Esophagus (tissue), 2 donors: ENCODE data around the gene TP53BP2. TPM values are rescaled to one million over a fixed set of nuclear protein-coding genes. Genes with fewer than 3 reads are reported as not detected.
"Not testable (repeated sequence)": the region's sequence is repeated elsewhere in the genome, so short reads cannot be mapped to it uniquely, and the experiment has no call there.

Experiments used
- H3K27ac ChIP-seq, 2 donors: one replicate each; pipeline ENCODE4 v1.5.1; 2013; ENCODE audit warnings: low read depth in 2 of 2, mild to moderate bottlenecking in 2 of 2, inconsistent platforms in 1 of 2, low read length in 1 of 2, moderate library complexity in 1 of 2
- H3K27me3 ChIP-seq, 2 donors: one replicate each; pipeline ENCODE4 v1.6.1; 2013; ENCODE audit warnings: low read length in 2 of 2, control low read depth in 1 of 2, mild to moderate bottlenecking in 1 of 2; ENCODE audit not compliant: insufficient read depth in 2 of 2, control insufficient read depth in 1 of 2
- H3K36me3 ChIP-seq, 2 donors: one replicate each; pipeline ENCODE4 v1.6.1; 2013; ENCODE audit warnings: low read length in 1 of 2; ENCODE audit not compliant: control insufficient read depth in 2 of 2, insufficient read depth in 2 of 2
- H3K4me1 ChIP-seq, 2 donors: one replicate each; pipeline ENCODE4 v1.6.1; 2013; ENCODE audit warnings: low read length in 1 of 2; ENCODE audit not compliant: control insufficient read depth in 2 of 2, insufficient read depth in 2 of 2
- H3K4me3 ChIP-seq, 2 donors: one replicate each; pipeline ENCODE4 v1.5.1; 2013; ENCODE audit warnings: low read length in 2 of 2, mild to moderate bottlenecking in 2 of 2, low read depth in 1 of 2, moderate library complexity in 1 of 2
- H3K9me3 ChIP-seq, 2 donors: one replicate each; pipeline ENCODE4 v1.6.1; 2013; ENCODE audit warnings: mild to moderate bottlenecking in 2 of 2, low read depth in 1 of 2, low read length in 1 of 2, moderate library complexity in 1 of 2; ENCODE audit not compliant: control insufficient read depth in 2 of 2, insufficient read depth in 1 of 2
- WGBS, 2 donors: extraction: QIAGEN DNeasy Blood & Tissue Kit; methylation state at CpG; one replicate each; pipeline ENCODE4 v1.1.7; 2013; 5-methylcytosine and 5-hydroxymethylcytosine counted together
- polyA plus RNA-seq, 2 donors: library from polyadenylated mRNA; stranded (reverse); fragments of 200-250 nt; gene quantifications; one replicate each; pipeline ENCODE4 v1.2.3, GENCODE V29; 2013
- donor health status: healthy with polysubstance abuse.
- donor health status: Bipolar disorder and iron deficiency.

TP53BP2 gene, protein sequence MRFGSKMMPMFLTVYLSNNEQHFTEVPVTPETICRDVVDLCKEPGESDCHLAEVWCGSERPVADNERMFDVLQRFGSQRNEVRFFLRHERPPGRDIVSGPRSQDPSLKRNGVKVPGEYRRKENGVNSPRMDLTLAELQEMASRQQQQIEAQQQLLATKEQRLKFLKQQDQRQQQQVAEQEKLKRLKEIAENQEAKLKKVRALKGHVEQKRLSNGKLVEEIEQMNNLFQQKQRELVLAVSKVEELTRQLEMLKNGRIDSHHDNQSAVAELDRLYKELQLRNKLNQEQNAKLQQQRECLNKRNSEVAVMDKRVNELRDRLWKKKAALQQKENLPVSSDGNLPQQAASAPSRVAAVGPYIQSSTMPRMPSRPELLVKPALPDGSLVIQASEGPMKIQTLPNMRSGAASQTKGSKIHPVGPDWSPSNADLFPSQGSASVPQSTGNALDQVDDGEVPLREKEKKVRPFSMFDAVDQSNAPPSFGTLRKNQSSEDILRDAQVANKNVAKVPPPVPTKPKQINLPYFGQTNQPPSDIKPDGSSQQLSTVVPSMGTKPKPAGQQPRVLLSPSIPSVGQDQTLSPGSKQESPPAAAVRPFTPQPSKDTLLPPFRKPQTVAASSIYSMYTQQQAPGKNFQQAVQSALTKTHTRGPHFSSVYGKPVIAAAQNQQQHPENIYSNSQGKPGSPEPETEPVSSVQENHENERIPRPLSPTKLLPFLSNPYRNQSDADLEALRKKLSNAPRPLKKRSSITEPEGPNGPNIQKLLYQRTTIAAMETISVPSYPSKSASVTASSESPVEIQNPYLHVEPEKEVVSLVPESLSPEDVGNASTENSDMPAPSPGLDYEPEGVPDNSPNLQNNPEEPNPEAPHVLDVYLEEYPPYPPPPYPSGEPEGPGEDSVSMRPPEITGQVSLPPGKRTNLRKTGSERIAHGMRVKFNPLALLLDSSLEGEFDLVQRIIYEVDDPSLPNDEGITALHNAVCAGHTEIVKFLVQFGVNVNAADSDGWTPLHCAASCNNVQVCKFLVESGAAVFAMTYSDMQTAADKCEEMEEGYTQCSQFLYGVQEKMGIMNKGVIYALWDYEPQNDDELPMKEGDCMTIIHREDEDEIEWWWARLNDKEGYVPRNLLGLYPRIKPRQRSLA
- 10 to 100 TPM; 12.6 to 18.7 TPM for polyA plus RNA-seq

DNA sequence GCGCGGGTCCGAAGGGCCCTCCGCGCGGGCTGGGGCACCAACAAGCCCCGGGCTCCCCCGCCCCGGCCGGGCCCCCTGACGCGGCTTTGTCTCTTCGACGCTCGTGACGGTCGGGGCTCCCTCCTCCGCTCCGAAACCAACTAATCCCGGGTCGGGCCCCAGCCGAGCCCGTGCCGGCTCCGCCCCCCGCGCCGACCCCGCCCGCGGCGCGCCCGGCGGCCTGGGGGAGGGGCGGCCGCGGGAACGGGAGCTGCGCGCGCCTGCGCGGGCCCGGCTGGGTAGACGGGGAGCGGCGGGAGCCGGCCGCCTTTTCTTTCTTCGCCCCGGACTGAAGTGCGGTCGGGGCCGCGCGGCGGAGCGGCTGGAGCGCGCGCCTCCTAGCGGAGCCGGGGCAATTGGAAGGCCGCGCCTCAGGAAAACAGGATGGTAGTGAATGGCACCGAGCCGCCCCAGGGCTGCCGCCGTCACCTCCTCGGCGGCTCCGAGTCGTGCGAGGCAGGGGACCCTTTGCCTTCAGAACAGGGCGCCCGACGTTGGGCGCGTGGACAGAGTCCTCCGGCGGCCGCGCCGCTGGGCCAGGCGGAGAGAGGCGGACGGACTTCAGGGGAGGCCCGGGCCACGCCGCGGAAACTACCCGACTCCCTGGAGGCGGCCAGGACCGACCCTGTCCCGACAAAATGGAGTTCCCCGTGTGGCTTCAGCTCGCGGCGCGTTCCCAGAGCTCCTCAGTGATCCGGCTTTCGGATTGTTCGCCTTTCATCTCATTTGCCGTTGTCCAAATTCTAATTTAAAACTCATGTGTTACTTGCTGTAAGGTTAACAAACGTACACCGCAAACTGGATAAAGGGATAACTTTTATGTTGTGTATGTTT is at the start of gene TP53BP2:
Gene TP53BP2 (minus strand): TSS at position 138 of the 873 bp plus-strand sequence. CDS start 267 bp downstream, outside the sequence.
- H3K27me3 ChIP-seq: no peaks in the 10 kb centered on the region
- peak within 1 kb of the TSS; percentile 99 for H3K27ac ChIP-seq
- no peaks in the 10 kb centered on the region for H3K36me3 ChIP-seq
- WGBS, 2 donors: 0% methylated on average over 74 to 107 of the region's 107 CpGs
- H3K9me3 ChIP-seq: no peaks in the 10 kb centered on the region
- no peaks in the 10 kb centered on the region for H3K4me1 ChIP-seq
- H3K4me3 ChIP-seq: peak within 1 kb of the TSS; percentile 84 to 92

DNA sequence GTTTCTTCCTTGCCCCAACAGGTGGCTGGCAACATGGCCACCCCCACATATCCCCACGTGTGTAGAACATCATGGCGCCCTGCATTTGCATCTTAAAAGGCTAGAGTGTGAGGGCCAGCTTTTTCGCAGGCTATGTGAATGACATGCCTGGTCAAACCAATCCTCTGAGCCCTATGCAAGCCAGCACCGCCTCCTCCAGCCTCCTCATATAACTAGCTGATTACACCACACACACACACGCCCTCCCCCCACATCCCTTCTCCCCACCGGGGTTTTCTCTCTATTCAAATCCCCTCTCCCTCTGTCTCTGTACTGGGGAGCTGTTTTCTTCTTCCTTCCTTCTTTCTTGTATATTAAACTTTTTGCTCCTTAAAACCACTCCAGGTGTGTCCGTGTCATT is 44.7 kb upstream of the TP53BP2 start:
- not testable (repeated sequence) for H3K4me3 ChIP-seq, H3K4me1 ChIP-seq
- 68 to 71% methylated on average over 4 to 6 of the region's 7 CpGs for WGBS, 2 donors

GRCh38 chr1:223889319-223889718 is 43.6 kb upstream of the TP53BP2 start:
- H3K27ac ChIP-seq, H3K27me3 ChIP-seq, H3K36me3 ChIP-seq, H3K4me1 ChIP-seq, H3K4me3 ChIP-seq, H3K9me3 ChIP-seq: not testable (repeated sequence)
- 90% methylated on average over 4 of the region's 4 CpGs for WGBS, 2 donors

More for the DNA sequence above, 44.7 kb upstream of the TP53BP2 start:
- H3K27me3 ChIP-seq, H3K36me3 ChIP-seq, H3K27ac ChIP-seq, H3K9me3 ChIP-seq: not testable (repeated sequence)

- WGBS, 2 donors: 42 to 49% methylated on average over 12 of the region's 12 CpGs
- no peaks in the 10 kb centered on the region for H3K9me3 ChIP-seq
- H3K36me3 ChIP-seq: no peaks in the 10 kb centered on the region
Measured at GRCh38 chr1:223887747-223888418, 42.1 kb upstream of the TP53BP2 start.

DNA sequence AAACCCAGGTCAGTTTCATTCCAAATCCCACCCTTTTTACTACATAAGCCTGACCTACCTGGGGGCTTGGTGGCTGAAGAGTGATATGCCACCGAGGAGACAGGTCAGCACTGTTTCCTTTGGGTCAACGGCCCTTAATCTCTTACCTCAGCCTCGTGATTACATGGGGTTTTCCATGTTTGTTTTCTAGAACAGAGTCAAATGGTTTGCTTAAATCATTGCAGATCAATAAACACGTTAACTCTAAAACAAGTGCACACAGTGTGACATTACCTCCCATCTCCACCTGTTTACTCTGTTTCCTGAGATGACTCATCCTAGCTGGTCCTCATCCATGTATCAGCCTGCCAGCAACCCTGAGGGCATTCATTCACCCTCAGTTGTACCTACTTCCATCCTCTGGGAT is 40.8 kb upstream of the TP53BP2 start:
- Histone ChIP-seq H3K4me3 (no peak overlapping the region), H3K27me3 (no peaks in the 10 kb centered on the region), H3K36me3 (no peaks in the 10 kb centered on the region), H3K27ac (no peak overlapping the region), H3K9me3 (no peaks in the 10 kb centered on the region), H3K4me1 (no peaks in the 10 kb centered on the region)
- 46 to 53% methylated on average over 4 of the region's 4 CpGs for WGBS, 2 donors

More at GRCh38 chr1:223887747-223888418, 42.1 kb upstream of the TP53BP2 start:
- Histone ChIP-seq H3K27ac (peak overlapping the region; percentile 21 to 67), H3K4me1 (no peaks in the 10 kb centered on the region), H3K4me3 (no peak overlapping the region), H3K27me3 (no peaks in the 10 kb centered on the region)

- Histone ChIP-seq H3K27me3 (no peaks in the 10 kb centered on the region), H3K27ac (no peak overlapping the region), H3K36me3 (no peaks in the 10 kb centered on the region), H3K4me1 (no peaks in the 10 kb centered on the region), H3K4me3 (no peak overlapping the region), H3K9me3 (no peaks in the 10 kb centered on the region)
- WGBS, 2 donors: 95 to 97% methylated on average over 3 of the region's 3 CpGs
Measured at GRCh38 chr1:223885614-223886013, 39.9 kb upstream of the TP53BP2 start.

GRCh38 chr1:223878598-223879325 is 33.0 kb upstream of the TP53BP2 start:
- no peak overlapping the region for H3K4me3 ChIP-seq
- no peak overlapping the region for H3K27ac ChIP-seq
- H3K9me3 ChIP-seq: no peaks in the 10 kb centered on the region
- H3K27me3 ChIP-seq: no peaks in the 10 kb centered on the region
- WGBS, 2 donors: 86 to 87% methylated on average over 1 of the region's 1 CpG
- no peaks in the 10 kb centered on the region for H3K4me1 ChIP-seq
- no peaks in the 10 kb centered on the region for H3K36me3 ChIP-seq

- Histone ChIP-seq H3K36me3 (no peaks in the 10 kb centered on the region), H3K4me3 (no peak overlapping the region), H3K27me3 (no peaks in the 10 kb centered on the region), H3K4me1 (no peaks in the 10 kb centered on the region), H3K27ac (no peak overlapping the region), H3K9me3 (no peaks in the 10 kb centered on the region)
- WGBS, 2 donors: 75 to 78% methylated on average over 3 of the region's 3 CpGs
Measured at GRCh38 chr1:223877804-223878203, 32.1 kb upstream of the TP53BP2 start.
